IMR-90 (cell line): ENCODE measurements around the gene CANX. TPM values are rescaled to one million over a fixed set of nuclear protein-coding genes. Genes with fewer than 3 reads are reported as not detected.

ENCODE experiments used
- ATAC-seq: fragments of 200-7000 bp; cut with Tn5 transposase; 2 replicates; pipeline ENCODE4 v1.9.1; 2020; ENCODE audit warnings: low read depth, mild to moderate bottlenecking, moderate library complexity
- BruUV-seq: library from RNA; stranded (reverse); fragments of 400-500 nt; replicated peaks from 2 replicates; lab custom pipeline; 2021; lab: Mats Ljungman, UMichigan
- CTCF ChIA-PET: fragments of 300-600 bp; formaldehyde crosslinking; extraction: SDS; loops from one replicate; lab custom pipeline; 2021; ENCODE audit warnings: antibody characterized with exemption; lab: Yijun Ruan, JAX
- POLR2A ChIA-PET: fragments of 300-600 bp; sonication (Branson Sonifier 250); formaldehyde crosslinking; loops from one replicate; lab custom pipeline; 2022; ENCODE audit warnings: antibody characterized with exemption; ENCODE audit not compliant: unreplicated experiment; lab: Charles Lee
- DNase-seq: peaks from one replicate; pipeline ENCODE4 v3.0.0; 2013
- H2AFZ ChIP-seq: replicated peaks from 2 replicates; pipeline ENCODE3; 2013; ENCODE audit warnings: low read length, mild to moderate bottlenecking; ENCODE audit not compliant: poor library complexity
- H2AK5ac ChIP-seq: 2 replicates; pipeline ENCODE4 v1.6.1; 2013; ENCODE audit warnings: low read depth, low read length, inconsistent platforms
- H2AK9ac ChIP-seq: replicated peaks from 2 replicates; pipeline ENCODE3; 2013; ENCODE audit warnings: mild to moderate bottlenecking, low read depth, low read length, moderate library complexity; ENCODE audit not compliant: poor library complexity
- H2BK120ac ChIP-seq: 2 replicates; pipeline ENCODE4 v1.6.1; 2013; ENCODE audit warnings: low read depth, low read length, inconsistent platforms
- H2BK15ac ChIP-seq: 3 replicates; pipeline ENCODE4 v1.6.1; 2013; ENCODE audit warnings: low read depth, low read length, inconsistent platforms
- H2BK20ac ChIP-seq: 2 replicates; pipeline ENCODE4 v1.6.1; 2013; ENCODE audit warnings: low read depth, mild to moderate bottlenecking, inconsistent platforms, low read length, moderate library complexity
- H2BK5ac ChIP-seq: 2 replicates; pipeline ENCODE4 v1.6.1; 2013; ENCODE audit warnings: mild to moderate bottlenecking, low read depth, low read length, inconsistent platforms; ENCODE audit not compliant: poor library complexity, severe bottlenecking
- H3K14ac ChIP-seq: replicated peaks from 2 replicates; pipeline ENCODE4 v1.6.1; 2013; ENCODE audit warnings: low read depth, low read length, inconsistent platforms
- H3K18ac ChIP-seq: 2 replicates; pipeline ENCODE4 v1.6.1; 2013; ENCODE audit warnings: low read depth, low read length, control low read depth
- H3K23ac ChIP-seq: 2 replicates; pipeline ENCODE4 v1.6.1; 2013; ENCODE audit warnings: low read depth, low read length, inconsistent platforms
- H3K27ac ChIP-seq: 2 replicates; pipeline ENCODE4 v1.5.1; 2013; ENCODE audit warnings: mild to moderate bottlenecking, control low read depth, low read length; ENCODE audit not compliant: insufficient read depth
- H3K27me3 ChIP-seq: 2 replicates; pipeline ENCODE4 v1.6.1; 2013; ENCODE audit warnings: low read length; ENCODE audit not compliant: control insufficient read depth, insufficient read depth
- H3K36me3 ChIP-seq: 2 replicates; pipeline ENCODE4 v1.6.1; 2013; ENCODE audit warnings: low read length, mixed read lengths; ENCODE audit not compliant: control insufficient read depth, insufficient read depth
- H3K4ac ChIP-seq: 2 replicates; pipeline ENCODE4 v1.6.1; 2013; ENCODE audit warnings: low read depth, low read length, inconsistent platforms
- H3K4me1 ChIP-seq: 2 replicates; pipeline ENCODE4 v1.6.1; 2013; ENCODE audit warnings: low read length, mixed read lengths; ENCODE audit not compliant: control insufficient read depth, insufficient read depth
- H3K4me2 ChIP-seq: 2 replicates; pipeline ENCODE4 v1.6.1; 2013; ENCODE audit warnings: low read depth, mild to moderate bottlenecking, control low read depth, low read length, moderate library complexity
- H3K4me3 ChIP-seq: 2 replicates; pipeline ENCODE4 v1.5.1; 2013; ENCODE audit warnings: low read depth, mild to moderate bottlenecking, control low read depth, low read length, moderate library complexity; ENCODE audit not compliant: insufficient read depth
- H3K56ac ChIP-seq: 2 replicates; pipeline ENCODE4 v1.6.1; 2013; ENCODE audit warnings: low read length, inconsistent platforms; ENCODE audit not compliant: insufficient read depth; ENCODE audit errors: extremely low read depth
- H3K79me1 ChIP-seq, 2 experiments: 2 replicates each; pipeline ENCODE4 v1.6.1; 2013; ENCODE audit warnings: low read length in 2 of 2, inconsistent platforms in 1 of 2, low read depth in 1 of 2
- H3K9ac ChIP-seq: 2 replicates; pipeline ENCODE4 v1.6.1; 2013; ENCODE audit warnings: low read depth, low read length, control low read depth
- H3K9me1 ChIP-seq: 2 replicates; pipeline ENCODE4 v1.6.1; 2013; ENCODE audit warnings: low read length, inconsistent platforms; ENCODE audit not compliant: insufficient read depth
- H3K9me3 ChIP-seq: 2 replicates; pipeline ENCODE4 v1.6.1; 2013; ENCODE audit warnings: low read length; ENCODE audit not compliant: control insufficient read depth, insufficient read depth
- H4K20me1 ChIP-seq: 2 replicates; pipeline ENCODE4 v1.6.1; 2013; ENCODE audit warnings: low read length, inconsistent platforms; ENCODE audit not compliant: insufficient read depth
- H4K5ac ChIP-seq: 2 replicates; pipeline ENCODE4 v1.6.1; 2013; ENCODE audit warnings: mild to moderate bottlenecking, low read depth, low read length, control low read depth
- H4K8ac ChIP-seq, 2 experiments: 2 replicates each; pipeline ENCODE4 v1.6.1; 2013; ENCODE audit warnings: low read depth in 2 of 2, low read length in 2 of 2, control low read depth in 1 of 2, inconsistent platforms in 1 of 2
- H4K91ac ChIP-seq: 2 replicates; pipeline ENCODE4 v1.6.1; 2013; ENCODE audit warnings: low read depth, low read length, inconsistent platforms; ENCODE audit not compliant: insufficient read depth
- CEBPB ChIP-seq: IDR thresholded peaks from 2 replicates; pipeline ENCODE4 v1.6.1; 2012; ENCODE audit warnings: low read depth, low read length, improper control_type of control experiment
- MAFK ChIP-seq: IDR thresholded peaks from 2 replicates; pipeline ENCODE4 v1.6.1; 2012; ENCODE audit warnings: low read depth, low read length, improper control_type of control experiment
- POLR2A ChIP-seq: IDR thresholded peaks from 2 replicates; pipeline ENCODE4 v1.6.1; 2012; ENCODE audit warnings: mild to moderate bottlenecking, low read depth, low read length
- WGBS, 2 experiments: methylation state at CpG; one replicate each; pipeline versions ENCODE4 v1.1.5 to v1.1.7; 2013; ENCODE audit warnings: missing lambda C conversion rate in 2 of 2; ENCODE audit not compliant: insufficient read length in 1 of 2; ENCODE audit errors: extremely low coverage in 2 of 2; 5-methylcytosine and 5-hydroxymethylcytosine counted together
- dilution Hi-C: fragments of 300-500 bp; cut with HindIII; formaldehyde crosslinking; loops from one replicate; pipeline ENCODE4 v1.14.3; 2018; ENCODE audit warnings: low sequenced_read_pairs; ENCODE audit not compliant: unreplicated experiment
- in situ Hi-C: fragments of 300-500 bp; cut with MboI; formaldehyde crosslinking; loops from 3 replicates; pipeline ENCODE4 v1.14.3; 2019; ENCODE audit warnings: low sequenced_read_pairs, inconsistent platforms, mixed read lengths
- intact Hi-C: fragments of 100-400 bp; cut with micrococcal nuclease; formaldehyde crosslinking; loops from 2 replicates; pipeline ENCODE4 v1.10.0; 2022
- polyA plus RNA-seq, 3 experiments: library from polyadenylated mRNA; depleted of rRNA; stranded (reverse); fragments of >200 nt; gene quantifications; 2 replicates each; pipeline ENCODE4 v1.2.3, GENCODE V29; 2012; ENCODE audit warnings: low replicate concordance in 1 of 3
- total RNA-seq: library from RNA; depleted of rRNA; stranded (reverse); fragments of >200 nt; gene quantifications from 2 replicates; pipeline ENCODE4 v1.2.3, GENCODE V29; 2012; rRNA removed

The CANX gene
- total and polyA plus RNA-seq, 2 of the 4 experiments (the other 2 are of a cell fraction) = 216 to 345 TPM

DNA sequence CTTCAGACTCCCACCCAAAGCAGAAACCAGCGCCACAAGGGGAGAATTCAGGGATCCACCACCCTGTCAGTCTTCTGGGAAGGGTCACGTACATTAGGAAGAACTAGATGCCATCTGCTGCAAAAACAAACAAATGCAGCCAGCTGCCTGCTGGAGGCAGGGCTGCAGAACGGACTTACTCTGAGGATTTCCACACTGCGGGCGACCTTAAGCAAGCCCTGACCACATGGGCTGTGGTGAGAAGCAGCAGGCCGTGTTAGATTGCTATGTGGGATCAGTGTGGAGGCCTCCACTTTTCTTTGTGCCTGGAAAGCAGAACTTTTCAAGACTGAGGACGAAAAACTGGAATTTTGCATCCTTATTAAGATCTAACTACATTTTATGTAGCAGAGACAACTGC, 81.6 kb downstream of the CANX start:
- Histone ChIP-seq H2BK20ac (no peak overlapping the region), H4K91ac (no peak overlapping the region), H3K23ac (no peak overlapping the region), H3K18ac (no peak overlapping the region), H3K4me1 (no peaks in the 10 kb centered on the region), H3K79me1 (peaks cover 6 to 8% of the 10 kb centered on the region in 2 experiments), H3K9me3 (no peaks in the 10 kb centered on the region), H3K4me3 (no peak overlapping the region), H3K9ac (no peak overlapping the region), H3K36me3 (peaks cover 35% of the 10 kb centered on the region), H4K5ac (no peak overlapping the region), H2AFZ (no peak overlapping the region), H3K27me3 (no peaks in the 10 kb centered on the region), H3K4me2 (no peak overlapping the region), H2AK5ac (no peak overlapping the region), H2BK5ac (no peak overlapping the region), H4K20me1 (0 out of 2 replicates have a peak, but pooled peaks cover 3% of the 10 kb centered on the region), H2BK15ac (no peak overlapping the region), H3K9me1 (no peaks in the 10 kb centered on the region), H2BK120ac (no peak overlapping the region), H3K27ac (no peak overlapping the region), H2AK9ac (no peak overlapping the region), H4K8ac (no peak overlapping the region), H3K4ac (no peak overlapping the region), H3K56ac (no peak overlapping the region), H3K14ac (no peak overlapping the region)
- DNase-seq = no peak
- in situ Hi-C loops (no loop called here), dilution Hi-C loops (no loop called here), intact Hi-C loops (no loop called here)
- ChIA-PET CTCF (no interaction called here), POLR2A (no interaction called here)
- no TSS peak for BruUV-seq
- 83% methylated on average over 1 of the region's 7 CpGs; no CpG with 5 or more reads in 1 of the 2 experiments for WGBS, 2 experiments
- no peak for TF ChIP-seq MAFK
- no peak for TF ChIP-seq CEBPB
- TF ChIP-seq POLR2A = no peak
- ATAC-seq = peak; percentile 21; the same call in 1 of the 2 replicates

Other genes with a start within 250 kb of the CANX start
- 19.5 and 27.8 TPM in 2 replicates for gene RUFY1, start 148.4 kb upstream of the CANX start, total RNA-seq
- 21.4 and 21.8 TPM in 2 replicates for gene RUFY1, start 148.4 kb upstream of the CANX start, polyA plus RNA-seq (2012; rRNA removed)
- gene HNRNPH1, start 75.3 kb upstream of the CANX start, total RNA-seq = 300 and 735 TPM in 2 replicates
- gene HNRNPH1, start 75.3 kb upstream of the CANX start, polyA plus RNA-seq (2012; rRNA removed) = 230 and 288 TPM in 2 replicates
- 0.18 TPM in 1 of 2 replicates, not detected in the other for gene CBY3, start 17.9 kb upstream of the CANX start, total RNA-seq
- not detected in 2 replicates for gene CBY3, start 17.9 kb upstream of the CANX start, polyA plus RNA-seq (2012; rRNA removed)
- 4.7 TPM in 2 replicates for gene MAML1, start 33.9 kb downstream of the CANX start, total RNA-seq
- 10.2 and 20.4 TPM in 2 replicates for gene MAML1, start 33.9 kb downstream of the CANX start, polyA plus RNA-seq (2012; rRNA removed)
- not detected in 2 replicates for gene LTC4S, start 95.0 kb downstream of the CANX start, total RNA-seq
- 0.72 and 1.9 TPM in 2 replicates for gene LTC4S, start 95.0 kb downstream of the CANX start, polyA plus RNA-seq (2012; rRNA removed)
- 53.9 and 73.7 TPM in 2 replicates for gene MGAT4B, start 107.9 kb downstream of the CANX start, total RNA-seq
- 155 and 164 TPM in 2 replicates for gene MGAT4B, start 107.9 kb downstream of the CANX start, polyA plus RNA-seq (2012; rRNA removed)
- gene SQSTM1, start 121.9 kb downstream of the CANX start, total RNA-seq = 168 and 184 TPM in 2 replicates
- gene SQSTM1, start 121.9 kb downstream of the CANX start, polyA plus RNA-seq (2012; rRNA removed) = 152 and 201 TPM in 2 replicates
- 6.6 and 7.2 TPM in 2 replicates for gene MRNIP, start 159.8 kb downstream of the CANX start, total RNA-seq
- gene MRNIP, start 159.8 kb downstream of the CANX start, polyA plus RNA-seq (2012; rRNA removed) = 20.3 and 24.7 TPM in 2 replicates
- gene TBC1D9B, start 208.9 kb downstream of the CANX start, total RNA-seq = 18.3 and 58.6 TPM in 2 replicates
- 78.1 and 83.8 TPM in 2 replicates for gene TBC1D9B, start 208.9 kb downstream of the CANX start, polyA plus RNA-seq (2012; rRNA removed)